Liver (tissue), 9 donors: ENCODE measurements around the gene PCDHAC1. TPM values are rescaled to one million over a fixed set of nuclear protein-coding genes. Genes with fewer than 3 reads are reported as not detected.
A peak's percentile ranks its signal among the peaks of the same experiment; 100 is the strongest.

Experiments
- DNase-seq: peaks from one replicate; pipeline ENCODE4 v3.0.0-alpha.2; 2017; ENCODE audit warnings: low spot score
- H3K27ac ChIP-seq, 2 donors: one replicate each; pipeline ENCODE4 v1.7.0; 2013; ENCODE audit warnings: inconsistent platforms in 2 of 2, low read length in 2 of 2, control low read depth in 1 of 2, low read depth in 1 of 2, mild to moderate bottlenecking in 1 of 2
- H3K27me3 ChIP-seq, 4 donors: one replicate each; pipeline versions ENCODE4 v1.6.1 to v1.7.0; 2013; ENCODE audit warnings: low read length in 3 of 4, inconsistent platforms in 1 of 4, mild to moderate bottlenecking in 1 of 4, moderate library complexity in 1 of 4; ENCODE audit not compliant: control insufficient read depth in 4 of 4, insufficient read depth in 4 of 4
- H3K36me3 ChIP-seq, 4 donors: one replicate each; pipeline versions ENCODE4 v1.6.1 to v1.7.0; 2013; ENCODE audit warnings: low read length in 3 of 4, mild to moderate bottlenecking in 3 of 4, low read depth in 1 of 4, moderate library complexity in 1 of 4; ENCODE audit not compliant: control insufficient read depth in 4 of 4, insufficient read depth in 3 of 4
- H3K4me1 ChIP-seq, 4 donors: one replicate each; pipeline versions ENCODE4 v1.6.1 to v1.7.0; 2013; ENCODE audit warnings: low read length in 3 of 4, mild to moderate bottlenecking in 3 of 4, moderate library complexity in 1 of 4; ENCODE audit not compliant: control insufficient read depth in 4 of 4, insufficient read depth in 4 of 4
- H3K4me3 ChIP-seq, 3 donors: one replicate each; pipeline versions ENCODE4 v1.6.1 to v1.7.0; 2013; ENCODE audit warnings: low read length in 3 of 3, control low read depth in 1 of 3, low read depth in 1 of 3, mild to moderate bottlenecking in 1 of 3
- H3K9ac ChIP-seq, 2 donors: one replicate each; pipeline ENCODE4 v1.7.0; 2013; ENCODE audit warnings: low read length in 2 of 2, mild to moderate bottlenecking in 2 of 2, moderate library complexity in 2 of 2, control low read depth in 1 of 2, low read depth in 1 of 2
- H3K9me3 ChIP-seq, 4 donors: one replicate each; pipeline versions ENCODE4 v1.6.1 to v1.7.0; 2013; ENCODE audit warnings: low read length in 3 of 4; ENCODE audit not compliant: control insufficient read depth in 4 of 4
- EGR1 ChIP-seq, 2 donors: IDR thresholded peaks; 2 replicates each; pipeline ENCODE4 v1.6.1; 2016 to 2018; ENCODE audit warnings: antibody characterized with exemption in 2 of 2, low read depth in 2 of 2
- FOXA1 ChIP-seq: IDR thresholded peaks from 2 replicates; pipeline ENCODE4 v1.6.1; 2016; ENCODE audit warnings: antibody characterized with exemption
- FOXA2 ChIP-seq: IDR thresholded peaks from 2 replicates; pipeline ENCODE4 v1.6.1; 2016; ENCODE audit warnings: antibody characterized with exemption
- GABPA ChIP-seq, 2 donors: IDR thresholded peaks in 1 of 2; conservative IDR thresholded peaks in 1 of 2; 2 replicates each; pipeline ENCODE4 v1.6.1; 2016; ENCODE audit warnings: antibody characterized with exemption in 2 of 2, mild to moderate bottlenecking in 1 of 2, moderate library complexity in 1 of 2
- HNF4A ChIP-seq, 2 donors: conservative IDR thresholded peaks; 2 replicates each; pipeline ENCODE4 v1.6.1; 2016; ENCODE audit warnings: antibody characterized with exemption in 2 of 2, mild to moderate bottlenecking in 2 of 2
- HNF4G ChIP-seq: IDR thresholded peaks from 2 replicates; pipeline ENCODE4 v1.6.1; 2016; ENCODE audit warnings: antibody characterized with exemption
- JUND ChIP-seq, 2 donors: IDR thresholded peaks; 2 replicates each; pipeline ENCODE4 v1.6.1; 2016; ENCODE audit warnings: antibody characterized with exemption in 2 of 2
- NR2F2 ChIP-seq: IDR thresholded peaks from 2 replicates; pipeline ENCODE4 v1.6.1; 2016; ENCODE audit warnings: antibody characterized with exemption
- RAD21 ChIP-seq, 2 donors: IDR thresholded peaks; 2 replicates each; pipeline ENCODE4 v1.6.1; 2016; ENCODE audit warnings: antibody characterized with exemption in 2 of 2, mild to moderate bottlenecking in 2 of 2
- RXRA ChIP-seq, 2 donors: IDR thresholded peaks; 2 replicates each; pipeline ENCODE4 v1.6.1; 2017 to 2018; ENCODE audit warnings: antibody characterized with exemption in 2 of 2, mild to moderate bottlenecking in 1 of 2
- SP1 ChIP-seq: IDR thresholded peaks from 2 replicates; pipeline ENCODE4 v1.6.1; 2018; ENCODE audit warnings: antibody characterized with exemption, mild to moderate bottlenecking
- TAF1 ChIP-seq: conservative IDR thresholded peaks from 2 replicates; pipeline ENCODE4 v1.6.1; 2016; ENCODE audit warnings: antibody characterized with exemption, mild to moderate bottlenecking
- YY1 ChIP-seq: IDR thresholded peaks from 2 replicates; pipeline ENCODE4 v1.6.1; 2016; ENCODE audit warnings: antibody characterized with exemption, mild to moderate bottlenecking
- WGBS: extraction: QIAGEN DNeasy Blood & Tissue Kit; methylation state at CpG from one replicate; pipeline ENCODE4 v1.1.7; 2013; 5-methylcytosine and 5-hydroxymethylcytosine counted together
- polyA plus RNA-seq, 2 donors: library from polyadenylated mRNA; stranded (reverse) in 1 of 2; unstranded in 1 of 2; fragments of 200-250 nt in 1 of 2; fragments of >200 nt in 1 of 2; fragmentation: Nextera tagmentation in 1 of 2; extraction: Ambion mirVana in 1 of 2; gene quantifications; one replicate each; pipeline versions ENCODE4 v1.2.1 to v1.2.3, GENCODE V29; 2013 to 2015
- total RNA-seq, 2 donors: library from RNA; depleted of rRNA; stranded (reverse); fragments of >200 nt; gene quantifications; one replicate each; pipeline ENCODE4 v1.2.3, GENCODE V29; 2014
- TF ChIP-seq, protein P1 (sequence below): fragments of 150-350 bp; IDR thresholded peaks from 2 replicates; pipeline ENCODE4 v1.5.1; 2017; ENCODE audit warnings: improper control_type of control experiment, low read depth, low read length; ENCODE audit not compliant: missing input control
- TF ChIP-seq, protein P2 (sequence below): IDR thresholded peaks from 2 replicates; pipeline ENCODE4 v1.6.1; 2016; ENCODE audit warnings: antibody characterized with exemption
- TF ChIP-seq, protein P3 (sequence below): IDR thresholded peaks from 2 replicates; pipeline ENCODE4 v1.6.1; 2016; ENCODE audit warnings: antibody characterized with exemption
- TF ChIP-seq, protein P4 (sequence below): IDR thresholded peaks from 2 replicates; pipeline ENCODE4 v1.6.1; 2016; ENCODE audit warnings: antibody characterized with exemption
- donor health status: healthy.
- donor health status: healthy.
- donor health status: healthy.
- donor health status: healthy.
- donor health status: healthy.

The PCDHAC1 gene
- total and polyA plus RNA-seq, 4 donors: under 0.01 to 0.25 (median 0.13) TPM; not detected in 1

DNA sequence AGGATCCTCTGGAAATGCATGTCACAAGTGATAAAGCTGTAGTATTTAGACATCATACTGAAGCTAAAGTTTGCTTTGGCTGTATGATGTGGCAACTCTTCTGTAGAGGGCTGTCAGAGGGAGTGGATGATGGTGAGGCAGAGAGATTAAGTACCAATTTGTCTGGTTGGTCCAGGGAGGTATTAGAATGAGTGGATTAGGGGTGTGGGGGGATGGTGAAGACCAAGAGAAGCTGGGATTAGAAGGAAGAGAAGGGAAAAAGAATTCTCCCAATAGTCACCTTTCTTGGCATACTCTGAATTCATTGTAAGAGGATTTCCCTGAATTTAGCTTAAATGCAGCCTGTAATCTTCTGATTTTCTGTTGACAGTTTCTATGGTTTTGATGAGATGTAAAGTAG is 43.8 kb downstream of the PCDHAC1 start (continued):
- TF ChIP-seq, protein P1, sequence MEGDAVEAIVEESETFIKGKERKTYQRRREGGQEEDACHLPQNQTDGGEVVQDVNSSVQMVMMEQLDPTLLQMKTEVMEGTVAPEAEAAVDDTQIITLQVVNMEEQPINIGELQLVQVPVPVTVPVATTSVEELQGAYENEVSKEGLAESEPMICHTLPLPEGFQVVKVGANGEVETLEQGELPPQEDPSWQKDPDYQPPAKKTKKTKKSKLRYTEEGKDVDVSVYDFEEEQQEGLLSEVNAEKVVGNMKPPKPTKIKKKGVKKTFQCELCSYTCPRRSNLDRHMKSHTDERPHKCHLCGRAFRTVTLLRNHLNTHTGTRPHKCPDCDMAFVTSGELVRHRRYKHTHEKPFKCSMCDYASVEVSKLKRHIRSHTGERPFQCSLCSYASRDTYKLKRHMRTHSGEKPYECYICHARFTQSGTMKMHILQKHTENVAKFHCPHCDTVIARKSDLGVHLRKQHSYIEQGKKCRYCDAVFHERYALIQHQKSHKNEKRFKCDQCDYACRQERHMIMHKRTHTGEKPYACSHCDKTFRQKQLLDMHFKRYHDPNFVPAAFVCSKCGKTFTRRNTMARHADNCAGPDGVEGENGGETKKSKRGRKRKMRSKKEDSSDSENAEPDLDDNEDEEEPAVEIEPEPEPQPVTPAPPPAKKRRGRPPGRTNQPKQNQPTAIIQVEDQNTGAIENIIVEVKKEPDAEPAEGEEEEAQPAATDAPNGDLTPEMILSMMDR: no peak
- no peak for TF ChIP-seq JUND (IDR thresholded peaks at IDR 0.05)
- TF ChIP-seq YY1: no peak
- no peak for TF ChIP-seq TAF1
- no peak for TF ChIP-seq EGR1 (IDR thresholded peaks at IDR 0.05; ENCODE audit: low read depth in 2 of 2)
- TF ChIP-seq FOXA2: no peak
- no peak for TF ChIP-seq RXRA (IDR thresholded peaks at IDR 0.05)
- TF ChIP-seq FOXA1: no peak
- TF ChIP-seq, protein P2, sequence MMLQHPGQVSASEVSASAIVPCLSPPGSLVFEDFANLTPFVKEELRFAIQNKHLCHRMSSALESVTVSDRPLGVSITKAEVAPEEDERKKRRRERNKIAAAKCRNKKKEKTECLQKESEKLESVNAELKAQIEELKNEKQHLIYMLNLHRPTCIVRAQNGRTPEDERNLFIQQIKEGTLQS: no peak
- no peak for TF ChIP-seq RAD21 (IDR thresholded peaks at IDR 0.05)

DNA sequence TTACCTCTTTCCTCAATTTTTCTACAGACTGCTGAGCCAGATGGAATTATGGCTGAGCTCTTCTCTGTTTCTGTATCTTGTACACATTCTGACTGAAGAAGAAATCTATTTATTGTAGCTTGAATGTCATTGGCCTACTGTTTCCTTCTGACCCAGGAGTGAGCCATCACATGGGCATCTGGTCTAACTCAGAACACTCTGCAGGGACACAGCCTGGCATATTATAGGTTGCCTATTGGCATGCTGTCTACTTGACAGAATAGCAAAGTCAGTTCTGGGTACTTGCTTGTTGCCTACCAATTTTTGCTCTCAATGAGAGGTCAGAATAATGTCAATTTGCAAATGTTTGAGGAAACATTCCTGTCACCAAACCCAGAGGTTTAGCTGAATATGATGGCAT is 47.5 kb downstream of the PCDHAC1 start:
- no peak overlapping the region for H3K4me3 ChIP-seq
- H3K27me3 ChIP-seq: no peaks in the 10 kb centered on the region
- TF ChIP-seq FOXA1: no peak
- TF ChIP-seq YY1: no peak
- no peak for TF ChIP-seq EGR1 (IDR thresholded peaks at IDR 0.05; ENCODE audit: low read depth in 2 of 2)
- TF ChIP-seq, protein P1: no peak
- no peak overlapping the region for H3K9ac ChIP-seq
- DNase-seq: no peak
- no peaks in the 10 kb centered on the region for H3K9me3 ChIP-seq
- no peaks in the 10 kb centered on the region for H3K36me3 ChIP-seq
- no peak overlapping the region for H3K27ac ChIP-seq
- peaks cover 0 to 20% (median 18%) of the 10 kb centered on the region in 4 donors for H3K4me1 ChIP-seq

DNA sequence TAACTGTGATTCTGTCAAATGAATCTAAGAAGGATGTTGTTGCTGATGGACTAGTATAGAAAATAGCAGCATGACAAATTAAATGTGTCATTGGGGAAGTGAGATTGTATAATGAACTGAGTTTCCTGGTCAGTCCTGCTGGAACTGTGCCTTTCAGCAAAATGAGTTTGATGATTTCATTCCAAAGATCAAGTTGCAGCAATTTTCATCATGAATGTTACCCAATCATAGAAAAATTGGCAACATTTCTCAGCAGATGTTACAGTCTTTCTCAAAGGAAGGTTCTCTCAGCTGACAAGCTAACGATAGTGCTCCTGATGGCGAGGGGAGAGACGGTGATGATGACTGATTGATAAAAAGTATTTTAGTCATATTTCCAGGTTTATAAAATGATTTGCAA is 50.9 kb downstream of the PCDHAC1 start:
- Histone ChIP-seq H3K27ac (peak overlapping the region; percentile 47 to 76), H3K27me3 (no peaks in the 10 kb centered on the region), H3K4me1 (peaks cover 1 to 32% (median 27%) of the 10 kb centered on the region in 4 donors), H3K36me3 (no peaks in the 10 kb centered on the region), H3K9me3 (no peaks in the 10 kb centered on the region), H3K9ac (no peak overlapping the region), H3K4me3 (no peak overlapping the region)
- no peak for DNase-seq
- WGBS: 56% methylated on average over 3 of the region's 3 CpGs
- peak in 1 of 2 donors; percentile 24 for TF ChIP-seq RXRA (IDR thresholded peaks at IDR 0.05)
- no peak for TF ChIP-seq GABPA (IDR thresholded peaks at IDR 0.05 in 1 of 2, conservative IDR thresholded peaks at IDR 0.05 in 1 of 2)
- TF ChIP-seq, protein P2: no peak
- TF ChIP-seq, protein P1: no peak
- TF ChIP-seq HNF4G: no peak
- TF ChIP-seq YY1: peak; percentile 29
- TF ChIP-seq, protein P3, sequence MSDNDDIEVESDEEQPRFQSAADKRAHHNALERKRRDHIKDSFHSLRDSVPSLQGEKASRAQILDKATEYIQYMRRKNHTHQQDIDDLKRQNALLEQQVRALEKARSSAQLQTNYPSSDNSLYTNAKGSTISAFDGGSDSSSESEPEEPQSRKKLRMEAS: peak; percentile 57
- TF ChIP-seq TAF1: no peak
- TF ChIP-seq FOXA1: no peak
- no peak for TF ChIP-seq FOXA2
- TF ChIP-seq HNF4A (conservative IDR thresholded peaks at IDR 0.05): peak; percentile 38 to 66
- no peak for TF ChIP-seq EGR1 (IDR thresholded peaks at IDR 0.05; ENCODE audit: low read depth in 2 of 2)
- no peak for TF ChIP-seq JUND (IDR thresholded peaks at IDR 0.05)
- TF ChIP-seq NR2F2: no peak
- no peak for TF ChIP-seq RAD21 (IDR thresholded peaks at IDR 0.05)
- TF ChIP-seq, protein P4, sequence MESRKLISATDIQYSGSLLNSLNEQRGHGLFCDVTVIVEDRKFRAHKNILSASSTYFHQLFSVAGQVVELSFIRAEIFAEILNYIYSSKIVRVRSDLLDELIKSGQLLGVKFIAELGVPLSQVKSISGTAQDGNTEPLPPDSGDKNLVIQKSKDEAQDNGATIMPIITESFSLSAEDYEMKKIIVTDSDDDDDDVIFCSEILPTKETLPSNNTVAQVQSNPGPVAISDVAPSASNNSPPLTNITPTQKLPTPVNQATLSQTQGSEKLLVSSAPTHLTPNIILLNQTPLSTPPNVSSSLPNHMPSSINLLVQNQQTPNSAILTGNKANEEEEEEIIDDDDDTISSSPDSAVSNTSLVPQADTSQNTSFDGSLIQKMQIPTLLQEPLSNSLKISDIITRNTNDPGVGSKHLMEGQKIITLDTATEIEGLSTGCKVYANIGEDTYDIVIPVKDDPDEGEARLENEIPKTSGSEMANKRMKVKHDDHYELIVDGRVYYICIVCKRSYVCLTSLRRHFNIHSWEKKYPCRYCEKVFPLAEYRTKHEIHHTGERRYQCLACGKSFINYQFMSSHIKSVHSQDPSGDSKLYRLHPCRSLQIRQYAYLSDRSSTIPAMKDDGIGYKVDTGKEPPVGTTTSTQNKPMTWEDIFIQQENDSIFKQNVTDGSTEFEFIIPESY: no peak
- TF ChIP-seq SP1: no peak
